ENCODE results near the gene MYBPH. TPM values are rescaled to one million over a fixed set of nuclear protein-coding genes. Genes with fewer than 3 reads are reported as not detected.

Gene MYBPH
- polyA plus RNA-seq, 2 of the 4 experiments (the other 2 are of a cell fraction): not detected

- Histone ChIP-seq H3K4me1 (peaks cover 13% of the 10 kb centered on the region; the same call in 2 of the 3 replicates), H3K4me2 (no peak overlapping the region), H3K27ac (no peak overlapping the region), H3K9me3 (no peaks in the 10 kb centered on the region), H3K4me3 (no peak overlapping the region)
- ChIA-PET POLR2A (no interaction called here), CTCF (interaction anchor here (0.8 to 2.2 kb wide), 4 partner anchors 8 to 132 kb away, joined by 3 to 8 read pairs (median 6); no protein-coding TSS in a partner anchor)
- DNase-seq (ENCODE audit: low read depth in 1 of 2, low spot score in 1 of 2) (no peak), FAIRE-seq (no peak), ATAC-seq (no peak)
- WGBS (ENCODE audit: missing lambda C conversion rate): 61% methylated on average over 3 of the region's 3 CpGs
- TF ChIP-seq RNF2 (IDR thresholded peaks at IDR 0.05; ENCODE audit: borderline replicate concordance, low read depth) (no peak), CEBPB (IDR thresholded peaks at IDR 0.05) (no peak), MAX (IDR thresholded peaks at IDR 0.05) (no peak), USF2 (IDR thresholded peaks at IDR 0.05) (no peak), JUNB (IDR thresholded peaks at IDR 0.05) (no peak), HEYL (CRISPR knock-in tag; IDR thresholded peaks at IDR 0.05) (no peak), BHLHE40 (IDR thresholded peaks at IDR 0.05; ENCODE audit: low read depth, low read length) (no peak), NR3C1 (IDR thresholded peaks at IDR 0.05) (no peak), ATOH8 (CRISPR knock-in tag; IDR thresholded peaks at IDR 0.05; ENCODE audit: low read depth) (no peak), HOXB5 (CRISPR knock-in tag; IDR thresholded peaks at IDR 0.05) (no peak), HDAC2 (IDR thresholded peaks at IDR 0.05) (no peak), ZFP36 (IDR thresholded peaks at IDR 0.05; ENCODE audit: borderline replicate concordance, partially characterized antibody) (no peak), CBX2 (IDR thresholded peaks at IDR 0.05; ENCODE audit: borderline replicate concordance, low read depth) (no peak), EHMT2 (IDR thresholded peaks at IDR 0.05; ENCODE audit: low read depth) (no peak), CHD4 (IDR thresholded peaks at IDR 0.05; ENCODE audit: borderline replicate concordance) (no peak), TFCP2L1 (CRISPR knock-in tag; IDR thresholded peaks at IDR 0.05) (no peak), EHF (CRISPR knock-in tag; IDR thresholded peaks at IDR 0.05) (no peak), CBX8 (IDR thresholded peaks at IDR 0.05) (no peak), CTCF (IDR thresholded peaks at IDR 0.05) (no peak), MYC (IDR thresholded peaks at IDR 0.05; ENCODE audit: borderline replicate concordance, low read length) (no peak)
Measured at GRCh38 chr1:203138066-203138465, 37.6 kb downstream of the MYBPH start.

- no peak overlapping the region for H3K4me2 ChIP-seq
- ATAC-seq: no peak
- H3K4me1 ChIP-seq: peaks cover 13% of the 10 kb centered on the region; the same call in 2 of the 3 replicates
- FAIRE-seq: no peak
- no peaks in the 10 kb centered on the region for H3K9me3 ChIP-seq
- no peak overlapping the region for H3K27ac ChIP-seq
- 67% methylated on average over 4 of the region's 4 CpGs for WGBS (ENCODE audit: missing lambda C conversion rate)
- POLR2A ChIA-PET: no interaction called here
- no peak for DNase-seq (ENCODE audit: low read depth in 1 of 2, low spot score in 1 of 2)
- CTCF ChIA-PET: interaction anchor here (0.8 to 2.2 kb wide), 2 partner anchors 78 to 98 kb away, joined by 3 to 8 read pairs; no protein-coding TSS in a partner anchor
- H3K4me3 ChIP-seq: no peak overlapping the region
- no peak for TF ChIP-seq TFCP2L1 (CRISPR knock-in tag; IDR thresholded peaks at IDR 0.05)
- TF ChIP-seq ATOH8 (CRISPR knock-in tag; IDR thresholded peaks at IDR 0.05; ENCODE audit: low read depth): no peak
- no peak for TF ChIP-seq HES2 (IDR thresholded peaks at IDR 0.05)
- TF ChIP-seq JUN (IDR thresholded peaks at IDR 0.05): no peak
- no peak for TF ChIP-seq ZFP36 (IDR thresholded peaks at IDR 0.05; ENCODE audit: borderline replicate concordance, partially characterized antibody)
- TF ChIP-seq POLR2A (IDR thresholded peaks at IDR 0.05; ENCODE audit: low read length): no peak
- TF ChIP-seq POLR2AphosphoS2 (conservative IDR thresholded peaks at IDR 0.05; ENCODE audit: low read length): no peak
- TF ChIP-seq ZC3H11A (IDR thresholded peaks at IDR 0.05): no peak
- no peak for TF ChIP-seq MAX (IDR thresholded peaks at IDR 0.05)
- no peak for TF ChIP-seq SMC3 (IDR thresholded peaks at IDR 0.05)
- TF ChIP-seq CBX8 (IDR thresholded peaks at IDR 0.05): no peak
- no peak for TF ChIP-seq PBX3 (IDR thresholded peaks at IDR 0.05)
- no peak for TF ChIP-seq NPAS2 (CRISPR knock-in tag; IDR thresholded peaks at IDR 0.05; ENCODE audit: borderline replicate concordance)
- no peak for TF ChIP-seq NR3C1 (IDR thresholded peaks at IDR 0.05)
- TF ChIP-seq REST (IDR thresholded peaks at IDR 0.05): no peak
Measured at GRCh38 chr1:203137324-203137723, 38.3 kb downstream of the MYBPH start.
